NT2/D1 (cell line): ENCODE measurements around the gene ZFC3H1.

ENCODE experiments used
- YY1 ChIP-seq: IDR thresholded peaks from 2 replicates; pipeline ENCODE4 v1.6.1; 2011; ENCODE audit not compliant: insufficient read length, insufficient read depth
- ZNF274 ChIP-seq: IDR thresholded peaks from 2 replicates; pipeline ENCODE4 v1.6.1; 2011; ENCODE audit warnings: mild to moderate bottlenecking, low read depth, low read length

DNA sequence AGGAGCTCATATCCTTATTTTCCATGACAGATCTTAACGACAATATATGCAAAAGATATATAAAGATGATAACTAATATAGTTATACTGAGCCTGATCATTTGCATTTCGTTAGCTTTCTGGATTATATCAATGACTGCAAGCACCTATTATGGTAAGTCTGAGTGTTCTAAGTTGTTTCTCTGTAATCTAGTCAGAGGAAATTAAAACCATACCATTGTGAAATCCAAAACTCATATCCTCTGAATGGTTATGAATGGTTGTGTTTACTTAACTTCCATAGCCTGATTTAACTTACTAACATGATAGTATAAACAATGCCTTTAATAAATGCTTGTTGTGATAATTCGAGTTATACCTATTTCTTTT, 23.0 kb upstream of the ZFC3H1 start:
- no peak for TF ChIP-seq ZNF274
- TF ChIP-seq YY1 = no peak
